ENCODE measurements around the gene DZIP1L.

Gene DZIP1L

GRCh38 chr3:138054057-138054456, 61.4 kb downstream of the DZIP1L start:
- Histone ChIP-seq H3K36me3 (ENCODE audit: control insufficient read depth, insufficient read depth, low read length) (no peaks in the 10 kb centered on the region), H3K27ac (no peak overlapping the region), H3K4me1 (peaks cover 13% of the 10 kb centered on the region), H3K9ac (no peak overlapping the region), H3K4me3 (ENCODE audit: low read depth, low read length) (no peak overlapping the region), H2AFZ (no peak overlapping the region), H3K27me3 (ENCODE audit: control insufficient read depth, insufficient read depth, low read length) (no peaks in the 10 kb centered on the region), H3K9me3 (ENCODE audit: control insufficient read depth, low read length) (no peaks in the 10 kb centered on the region), H3K4me2 (ENCODE audit: low read length) (no peak overlapping the region), H3K79me2 (no peaks in the 10 kb centered on the region)
- no peak for TF ChIP-seq CTCF (IDR thresholded peaks at IDR 0.05)

GRCh38 chr3:138051947-138052802, 63.2 kb downstream of the DZIP1L start:
- no peaks in the 10 kb centered on the region for H3K79me2 ChIP-seq
- H2AFZ ChIP-seq: peak overlapping the region; percentile 15

GRCh38 chr3:138049157-138049919, 66.1 kb downstream of the DZIP1L start:
- Histone ChIP-seq H3K79me2 (no peaks in the 10 kb centered on the region), H3K27ac (no peak overlapping the region), H3K9ac (no peak overlapping the region), H3K36me3 (ENCODE audit: control insufficient read depth, insufficient read depth, low read length) (no peaks in the 10 kb centered on the region), H3K4me1 (peaks cover 13% of the 10 kb centered on the region), H3K9me3 (ENCODE audit: control insufficient read depth, low read length) (no peaks in the 10 kb centered on the region), H2AFZ (no peak overlapping the region), H3K27me3 (ENCODE audit: control insufficient read depth, insufficient read depth, low read length) (no peaks in the 10 kb centered on the region), H3K4me3 (ENCODE audit: low read depth, low read length) (no peak overlapping the region), H3K4me2 (ENCODE audit: low read length) (no peak overlapping the region)
- no peak for TF ChIP-seq CTCF (IDR thresholded peaks at IDR 0.05)

More at GRCh38 chr3:138051947-138052802, 63.2 kb downstream of the DZIP1L start:
- H3K4me2 ChIP-seq (ENCODE audit: low read length): no peak overlapping the region
- H3K4me1 ChIP-seq: peaks cover 13% of the 10 kb centered on the region
- H3K4me3 ChIP-seq (ENCODE audit: low read depth, low read length): no peak overlapping the region
- TF ChIP-seq CTCF (IDR thresholded peaks at IDR 0.05): peak; percentile 54
- no peaks in the 10 kb centered on the region for H3K36me3 ChIP-seq (ENCODE audit: control insufficient read depth, insufficient read depth, low read length)
- no peak overlapping the region for H3K9ac ChIP-seq
- H3K27ac ChIP-seq: no peak overlapping the region
- H3K27me3 ChIP-seq (ENCODE audit: control insufficient read depth, insufficient read depth, low read length): no peaks in the 10 kb centered on the region
- H3K9me3 ChIP-seq (ENCODE audit: control insufficient read depth, low read length): no peaks in the 10 kb centered on the region

GRCh38 chr3:138047596-138048158, 67.7 kb downstream of the DZIP1L start:
- Histone ChIP-seq H3K9ac (no peak overlapping the region), H3K36me3 (ENCODE audit: control insufficient read depth, insufficient read depth, low read length) (no peaks in the 10 kb centered on the region), H3K4me2 (ENCODE audit: low read length) (no peak overlapping the region), H3K27me3 (ENCODE audit: control insufficient read depth, insufficient read depth, low read length) (no peaks in the 10 kb centered on the region), H3K4me1 (peaks cover 8% of the 10 kb centered on the region), H3K27ac (no peak overlapping the region), H2AFZ (no peak overlapping the region), H3K9me3 (ENCODE audit: control insufficient read depth, low read length) (no peaks in the 10 kb centered on the region), H3K79me2 (no peaks in the 10 kb centered on the region), H3K4me3 (ENCODE audit: low read depth, low read length) (no peak overlapping the region)
- TF ChIP-seq CTCF (IDR thresholded peaks at IDR 0.05): no peak

Data from parathyroid adenoma (tissue), 2 donors.